ENCODE measurements around the gene SAFB2.

DNA sequence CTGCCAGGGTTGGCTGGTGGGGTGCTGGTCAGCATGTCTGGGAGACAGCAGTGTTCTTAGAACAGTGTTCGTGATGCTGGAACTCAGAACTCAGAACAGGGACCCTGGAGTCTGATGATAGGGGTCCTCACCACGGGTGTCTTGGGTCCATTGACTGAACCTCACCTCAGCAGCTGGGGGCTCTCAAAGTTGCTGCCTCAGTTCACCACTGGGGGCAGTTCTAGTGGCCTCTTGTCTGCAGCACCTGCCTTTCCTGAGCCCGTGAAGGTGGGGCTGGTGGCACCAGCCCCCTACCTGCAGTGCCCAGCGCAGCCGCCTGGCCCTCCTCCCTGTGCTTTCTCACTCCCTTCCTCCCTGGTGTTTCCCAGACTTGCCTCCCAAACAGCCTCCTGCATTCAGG is 28.8 kb upstream of the SAFB2 start:
- TF ChIP-seq POLR2A (IDR thresholded peaks at IDR 0.05) (no peak), POLR2AphosphoS5 (IDR thresholded peaks at IDR 0.05) (no peak), EP300 (IDR thresholded peaks at IDR 0.05; ENCODE audit: low read depth) (no peak)
- TF ChIP-seq, protein P1, sequence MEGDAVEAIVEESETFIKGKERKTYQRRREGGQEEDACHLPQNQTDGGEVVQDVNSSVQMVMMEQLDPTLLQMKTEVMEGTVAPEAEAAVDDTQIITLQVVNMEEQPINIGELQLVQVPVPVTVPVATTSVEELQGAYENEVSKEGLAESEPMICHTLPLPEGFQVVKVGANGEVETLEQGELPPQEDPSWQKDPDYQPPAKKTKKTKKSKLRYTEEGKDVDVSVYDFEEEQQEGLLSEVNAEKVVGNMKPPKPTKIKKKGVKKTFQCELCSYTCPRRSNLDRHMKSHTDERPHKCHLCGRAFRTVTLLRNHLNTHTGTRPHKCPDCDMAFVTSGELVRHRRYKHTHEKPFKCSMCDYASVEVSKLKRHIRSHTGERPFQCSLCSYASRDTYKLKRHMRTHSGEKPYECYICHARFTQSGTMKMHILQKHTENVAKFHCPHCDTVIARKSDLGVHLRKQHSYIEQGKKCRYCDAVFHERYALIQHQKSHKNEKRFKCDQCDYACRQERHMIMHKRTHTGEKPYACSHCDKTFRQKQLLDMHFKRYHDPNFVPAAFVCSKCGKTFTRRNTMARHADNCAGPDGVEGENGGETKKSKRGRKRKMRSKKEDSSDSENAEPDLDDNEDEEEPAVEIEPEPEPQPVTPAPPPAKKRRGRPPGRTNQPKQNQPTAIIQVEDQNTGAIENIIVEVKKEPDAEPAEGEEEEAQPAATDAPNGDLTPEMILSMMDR (IDR thresholded peaks at IDR 0.05) = no peak
